ENCODE data around the gene RPUSD4. TPM values are rescaled to one million over a fixed set of nuclear protein-coding genes. Genes with fewer than 3 reads are reported as not detected.
A peak's percentile ranks its signal among the peaks of the same experiment; 100 is the strongest.

RPUSD4 gene
- total RNA-seq, 1 donor from 2014 or later = 40.8 TPM

DNA sequence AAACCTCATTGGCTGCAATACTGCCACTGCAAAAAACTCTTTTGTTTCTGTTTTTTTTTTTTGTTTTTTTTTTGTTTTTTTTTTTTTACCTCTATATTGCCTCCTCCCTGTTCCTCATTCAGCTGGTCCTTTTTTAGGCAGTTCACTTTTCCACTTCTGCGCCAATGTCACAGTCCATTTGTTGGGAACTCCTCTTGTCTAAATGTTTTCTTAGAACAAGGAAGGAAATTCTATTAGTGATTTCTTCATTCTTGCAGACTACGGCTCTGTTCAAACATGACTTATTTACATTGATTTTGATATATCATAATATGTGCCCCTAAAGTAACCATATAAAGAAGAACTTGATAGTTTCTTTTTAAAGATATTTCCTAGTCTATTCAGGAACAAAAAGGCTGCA lies 3.0 kb upstream of the RPUSD4 start:
- H3K4me3 Mint-ChIP-seq (ENCODE audit: unreplicated experiment) = peak overlapping the region; percentile 15
- DNase-seq (ENCODE audit: low spot score) = no peak
- no peaks in the 10 kb centered on the region for H3K9me3 Mint-ChIP-seq (ENCODE audit: unreplicated experiment)
- peaks cover 47% of the 10 kb centered on the region for H3K4me1 Mint-ChIP-seq (ENCODE audit: unreplicated experiment)
- H3K27me3 Mint-ChIP-seq (ENCODE audit: unreplicated experiment) = peaks cover 18% of the 10 kb centered on the region
- peaks cover 6% of the 10 kb centered on the region for H3K36me3 Mint-ChIP-seq (ENCODE audit: low read depth, unreplicated experiment)
- no peak overlapping the region for H3K27ac Mint-ChIP-seq (ENCODE audit: unreplicated experiment)
- TF ChIP-seq CTCF (IDR thresholded peaks at IDR 0.05; ENCODE audit: unreplicated experiment) = no peak

DNA sequence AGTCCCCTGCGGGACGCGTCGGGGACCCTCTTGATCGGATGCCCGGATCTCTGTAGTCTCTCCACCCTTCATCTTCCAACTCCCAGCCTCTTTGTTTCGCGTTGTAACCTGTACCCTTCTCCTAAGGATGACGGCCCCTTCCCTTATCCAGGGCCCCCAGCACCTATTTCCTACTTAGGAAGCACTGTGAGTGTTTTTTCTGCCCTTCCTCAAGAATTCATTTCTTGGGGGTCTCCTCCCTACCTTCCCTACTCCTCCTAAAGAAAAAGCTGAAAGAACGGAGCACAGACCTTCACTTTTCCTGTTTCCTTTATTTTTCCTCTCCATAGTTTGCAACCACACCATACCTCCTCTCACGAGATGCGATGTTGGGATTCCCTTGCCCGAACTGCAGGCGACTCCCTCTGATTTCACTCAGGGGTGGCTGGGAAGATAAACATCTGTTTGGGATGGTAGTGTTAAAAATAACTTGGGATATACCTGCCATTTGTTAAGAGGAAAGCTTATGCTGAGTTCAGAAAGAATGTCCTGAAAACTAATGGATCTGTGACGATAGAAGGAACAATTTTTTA lies 725 bp upstream of the RPUSD4 start:
- no peaks in the 10 kb centered on the region for H3K9me3 Mint-ChIP-seq (ENCODE audit: unreplicated experiment)
- H3K27me3 Mint-ChIP-seq (ENCODE audit: unreplicated experiment) = peaks cover 15% of the 10 kb centered on the region
- no peak for TF ChIP-seq CTCF (IDR thresholded peaks at IDR 0.05; ENCODE audit: unreplicated experiment)
- no peak for DNase-seq (ENCODE audit: low spot score)
- H3K4me1 Mint-ChIP-seq (ENCODE audit: unreplicated experiment) = peaks cover 35% of the 10 kb centered on the region
- peak overlapping the region; percentile 91 for H3K27ac Mint-ChIP-seq (ENCODE audit: unreplicated experiment)
- H3K36me3 Mint-ChIP-seq (ENCODE audit: low read depth, unreplicated experiment) = peaks cover 11% of the 10 kb centered on the region
- peak overlapping the region; percentile 98 for H3K4me3 Mint-ChIP-seq (ENCODE audit: unreplicated experiment)

GRCh38 chr11:126210871-126211235 lies 597 bp downstream of the RPUSD4 start:
- Mint-ChIP-seq H3K4me3 (ENCODE audit: unreplicated experiment) (peak overlapping the region; percentile 98), H3K27me3 (ENCODE audit: unreplicated experiment) (peaks cover 17% of the 10 kb centered on the region), H3K27ac (ENCODE audit: unreplicated experiment) (peak overlapping the region; percentile 91), H3K36me3 (ENCODE audit: low read depth, unreplicated experiment) (peaks cover 11% of the 10 kb centered on the region), H3K4me1 (ENCODE audit: unreplicated experiment) (peaks cover 29% of the 10 kb centered on the region), H3K9me3 (ENCODE audit: unreplicated experiment) (no peaks in the 10 kb centered on the region)
- no peak for TF ChIP-seq CTCF (IDR thresholded peaks at IDR 0.05; ENCODE audit: unreplicated experiment)
- no peak for DNase-seq (ENCODE audit: low spot score)

DNA sequence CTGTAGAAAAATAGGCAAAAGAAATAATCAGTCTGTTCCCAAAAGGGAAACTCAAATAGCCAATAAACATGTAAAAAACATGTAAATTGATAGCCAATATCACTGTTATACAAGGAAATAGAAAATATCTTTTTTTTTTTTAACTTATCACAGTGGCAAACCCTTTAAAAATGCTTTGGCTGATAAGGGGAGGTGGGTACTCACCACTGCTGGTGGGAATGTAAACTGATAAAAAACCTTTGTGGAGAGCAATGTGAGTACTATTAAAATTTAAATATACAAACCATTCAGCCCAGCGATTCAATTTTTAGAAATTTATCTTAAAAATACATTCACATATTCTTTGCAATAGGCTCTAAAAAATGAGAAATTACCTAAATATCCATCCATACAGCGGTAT lies 3.6 kb downstream of the RPUSD4 start:
- peaks cover 17% of the 10 kb centered on the region for H3K36me3 Mint-ChIP-seq (ENCODE audit: low read depth, unreplicated experiment)
- peaks cover 17% of the 10 kb centered on the region for H3K27me3 Mint-ChIP-seq (ENCODE audit: unreplicated experiment)
- no peak overlapping the region for H3K4me3 Mint-ChIP-seq (ENCODE audit: unreplicated experiment)
- no peaks in the 10 kb centered on the region for H3K9me3 Mint-ChIP-seq (ENCODE audit: unreplicated experiment)
- no peak for DNase-seq (ENCODE audit: low spot score)
- no peak overlapping the region for H3K27ac Mint-ChIP-seq (ENCODE audit: unreplicated experiment)
- H3K4me1 Mint-ChIP-seq (ENCODE audit: unreplicated experiment) = peaks cover 17% of the 10 kb centered on the region
- no peak for TF ChIP-seq CTCF (IDR thresholded peaks at IDR 0.05; ENCODE audit: unreplicated experiment)

DNA sequence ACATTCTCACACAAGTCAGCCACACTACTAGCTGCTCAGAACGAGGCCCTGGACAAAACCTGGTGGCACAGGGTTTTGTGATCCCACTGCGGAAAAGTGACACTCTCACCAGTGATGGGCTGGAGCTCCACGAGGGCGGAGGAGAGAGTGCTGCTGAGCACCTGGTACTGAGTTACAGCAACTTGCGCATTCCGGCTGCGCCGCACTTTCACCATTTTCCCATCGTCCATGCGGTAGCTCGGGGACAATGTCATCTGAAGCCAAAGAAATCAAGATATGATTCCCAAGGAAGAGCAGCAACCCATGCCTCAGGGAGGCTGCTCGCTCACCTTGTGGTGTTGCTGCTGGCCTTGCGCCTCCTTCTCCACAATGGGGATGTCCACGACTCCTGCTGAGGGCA lies 6.1 kb downstream of the RPUSD4 start:
- DNase-seq (ENCODE audit: low spot score) = no peak
- Mint-ChIP-seq H3K4me3 (ENCODE audit: unreplicated experiment) (no peak overlapping the region), H3K9me3 (ENCODE audit: unreplicated experiment) (no peaks in the 10 kb centered on the region), H3K27me3 (ENCODE audit: unreplicated experiment) (peaks cover 1% of the 10 kb centered on the region), H3K4me1 (ENCODE audit: unreplicated experiment) (peaks cover 2% of the 10 kb centered on the region), H3K27ac (ENCODE audit: unreplicated experiment) (no peak overlapping the region), H3K36me3 (ENCODE audit: low read depth, unreplicated experiment) (peaks cover 25% of the 10 kb centered on the region)
- no peak for TF ChIP-seq CTCF (IDR thresholded peaks at IDR 0.05; ENCODE audit: unreplicated experiment)

Measured in endothelial cell (in vitro differentiated cells).